Esophagus muscularis mucosa (tissue), 4 donors: Measurements from ENCODE around the gene TNS1. TPM values are rescaled to one million over a fixed set of nuclear protein-coding genes. Genes with fewer than 3 reads are reported as not detected.
A peak's percentile ranks its signal among the peaks of the same experiment; 100 is the strongest.

Source experiments
- DNase-seq: peaks from one replicate; pipeline ENCODE4 v3.0.0-alpha.2; 2017; ENCODE audit errors: extremely low spot score
- H3K27ac ChIP-seq, 4 donors: fragments of 200-600 bp; sonication (generic); replicated peaks in 1 of 4; 1 replicate in 3 of 4; 2 replicates in 1 of 4; pipeline ENCODE4 v1.5.1; 2016 to 2019; ENCODE audit warnings: mild to moderate bottlenecking in 1 of 4
- H3K27me3 ChIP-seq, 4 donors: fragments of 200-600 bp; sonication (generic); one replicate each; pipeline versions ENCODE4 v1.5.1 to v1.6.0; 2016 to 2019
- H3K36me3 ChIP-seq, 4 donors: fragments of 200-600 bp; sonication (generic); one replicate each; pipeline ENCODE4 v1.5.1; 2016 to 2019
- H3K4me1 ChIP-seq, 4 donors: fragments of 200-600 bp; sonication (generic); one replicate each; pipeline ENCODE4 v1.5.1; 2016 to 2019
- H3K4me3 ChIP-seq, 4 donors: fragments of 200-600 bp; sonication (generic); 1 replicate in 2 of 4; 2 replicates in 2 of 4; pipeline ENCODE4 v1.5.1; 2016 to 2019; ENCODE audit warnings: mild to moderate bottlenecking in 4 of 4, moderate library complexity in 1 of 4
- H3K9me3 ChIP-seq, 4 donors: fragments of 200-600 bp; sonication (generic); 1 replicate in 3 of 4; 2 replicates in 1 of 4; pipeline ENCODE4 v1.5.1; 2016 to 2019
- CTCF ChIP-seq, 3 experiments: fragments of 200-600 bp in 2 of 3; fragments of 450-650 bp in 1 of 3; sonication (generic) in 2 of 3; IDR thresholded peaks; one replicate each; pipeline ENCODE4 v1.5.1; 2017 to 2019; ENCODE audit warnings: antibody characterized with exemption in 3 of 3, mild to moderate bottlenecking in 2 of 3, moderate library complexity in 1 of 3
- EP300 ChIP-seq: sonication (generic); formaldehyde crosslinking; IDR thresholded peaks from one replicate; pipeline ENCODE4 v1.6.1; 2017; ENCODE audit warnings: antibody characterized with exemption
- POLR2A ChIP-seq: fragments of 450-650 bp; IDR thresholded peaks from one replicate; pipeline ENCODE4 v1.6.1; 2017; ENCODE audit warnings: antibody characterized with exemption, moderate library complexity, mild to moderate bottlenecking, low read depth
- POLR2AphosphoS5 ChIP-seq, 2 donors: sonication (generic); formaldehyde crosslinking; IDR thresholded peaks; one replicate each; pipeline ENCODE4 v1.6.1; 2017; ENCODE audit warnings: antibody characterized with exemption in 2 of 2
- WGBS: methylation state at CpG from one replicate; pipeline ENCODE4 v1.1.5; 2018; 5-methylcytosine and 5-hydroxymethylcytosine counted together
- intact Hi-C: fragments of 100-400 bp; cut with DNase I; formaldehyde crosslinking; loops from one replicate; pipeline ENCODE4 v1.15.1; 2023
- total RNA-seq, 4 donors: library from RNA; depleted of rRNA; stranded (reverse); fragments of >200 nt; gene quantifications; one replicate each; pipeline versions ENCODE4 v1.1.0 to v1.2.1, GENCODE V29; 2016

The TNS1 gene
- total RNA-seq, 4 donors from 2014 or later, result 1,001 to 2,170 (median 1,411) TPM

- no peak for DNase-seq
- Histone ChIP-seq H3K4me1 (peaks cover 30 to 44% (median 38%) of the 10 kb centered on the region in 4 donors), H3K27me3 (no peaks in the 10 kb centered on the region), H3K27ac (peak overlapping the region; percentile 70 to 77 (median 72)), H3K9me3 (no peaks in the 10 kb centered on the region), H3K4me3 (peak overlapping the region in 1 of 4 donors; percentile 28), H3K36me3 (peaks cover 0 to 4% (median 0%) of the 10 kb centered on the region in 4 donors)
- intact Hi-C loops, result loop anchor here (1.0 to 5.0 kb wide), 2 partner anchors 102 to 200 kb away; no protein-coding TSS in a partner anchor
- WGBS, result 52% methylated on average over 4 of the region's 4 CpGs
- no peak for TF ChIP-seq POLR2A
- no peak for TF ChIP-seq EP300
- no peak for TF ChIP-seq CTCF (IDR thresholded peaks at IDR 0.05)
- no peak for TF ChIP-seq POLR2AphosphoS5 (IDR thresholded peaks at IDR 0.05)
Observed at GRCh38 chr2:217988840-217989204, 14.0 kb downstream of the TNS1 start.

- TF ChIP-seq POLR2AphosphoS5 (IDR thresholded peaks at IDR 0.05), result peak; percentile 66 to 73
- no peak for TF ChIP-seq EP300
- no peak for TF ChIP-seq POLR2A
- peak; percentile 86 to 96 (median 91) for TF ChIP-seq CTCF (IDR thresholded peaks at IDR 0.05)
- peaks cover 0 to 4% (median 0%) of the 10 kb centered on the region in 4 donors for H3K36me3 ChIP-seq
- H3K4me3 ChIP-seq, result peak overlapping the region; percentile 15 to 37 (median 24)
- DNase-seq, result peak; percentile 98
- intact Hi-C loops, result loop anchor here (1.0 to 5.0 kb wide), 2 partner anchors 101 to 199 kb away; no protein-coding TSS in a partner anchor
- no peaks in the 10 kb centered on the region for H3K9me3 ChIP-seq
- H3K4me1 ChIP-seq, result peaks cover 29 to 44% (median 36%) of the 10 kb centered on the region in 4 donors
- no peaks in the 10 kb centered on the region for H3K27me3 ChIP-seq
- WGBS, result 12% methylated on average over 13 of the region's 13 CpGs
- peak overlapping the region; percentile 70 to 77 (median 72) for H3K27ac ChIP-seq
Observed at GRCh38 chr2:217988014-217988839, 14.6 kb downstream of the TNS1 start.

GRCh38 chr2:217987391-217987790 lies 15.4 kb downstream of the TNS1 start:
- Histone ChIP-seq H3K27ac (peak overlapping the region; percentile 70 to 77 (median 72)), H3K36me3 (peaks cover 0 to 4% (median 0%) of the 10 kb centered on the region in 4 donors), H3K4me3 (no peak overlapping the region), H3K27me3 (no peaks in the 10 kb centered on the region), H3K9me3 (no peaks in the 10 kb centered on the region), H3K4me1 (peaks cover 25 to 45% (median 39%) of the 10 kb centered on the region in 4 donors)
- no peak for DNase-seq
- WGBS, result 94% methylated on average over 4 of the region's 4 CpGs
- intact Hi-C loops, result loop anchor here (2.0 to 5.0 kb wide), 2 partner anchors 43 to 100 kb away; no protein-coding TSS in a partner anchor
- TF ChIP-seq POLR2A (no peak), POLR2AphosphoS5 (IDR thresholded peaks at IDR 0.05) (no peak), EP300 (no peak), CTCF (IDR thresholded peaks at IDR 0.05) (no peak)

- DNase-seq, result no peak
- 90% methylated on average over 14 of the region's 16 CpGs for WGBS
- TF ChIP-seq CTCF (IDR thresholded peaks at IDR 0.05), result no peak
- no peak for TF ChIP-seq POLR2AphosphoS5 (IDR thresholded peaks at IDR 0.05)
- TF ChIP-seq POLR2A, result no peak
- TF ChIP-seq EP300, result no peak
Observed at GRCh38 chr2:217986256-217986961, 16.4 kb downstream of the TNS1 start.

More at GRCh38 chr2:217986256-217986961, 16.4 kb downstream of the TNS1 start:
- Histone ChIP-seq H3K9me3 (no peaks in the 10 kb centered on the region), H3K4me1 (peaks cover 30 to 53% (median 48%) of the 10 kb centered on the region in 4 donors), H3K4me3 (no peak overlapping the region), H3K36me3 (peaks cover 0 to 4% (median 0%) of the 10 kb centered on the region in 4 donors), H3K27ac (peak overlapping the region in 1 of 4 donors; percentile 71), H3K27me3 (no peaks in the 10 kb centered on the region)
- intact Hi-C loops, result loop anchor here (2.0 to 5.0 kb wide), 2 partner anchors 42 to 99 kb away; no protein-coding TSS in a partner anchor
